ENCODE measurements around the gene C16orf87.
"Not testable (repeated sequence)": the region's sequence is repeated elsewhere in the genome, so short reads cannot be mapped to it uniquely, and the experiment has no call there.

Gene C16orf87

DNA sequence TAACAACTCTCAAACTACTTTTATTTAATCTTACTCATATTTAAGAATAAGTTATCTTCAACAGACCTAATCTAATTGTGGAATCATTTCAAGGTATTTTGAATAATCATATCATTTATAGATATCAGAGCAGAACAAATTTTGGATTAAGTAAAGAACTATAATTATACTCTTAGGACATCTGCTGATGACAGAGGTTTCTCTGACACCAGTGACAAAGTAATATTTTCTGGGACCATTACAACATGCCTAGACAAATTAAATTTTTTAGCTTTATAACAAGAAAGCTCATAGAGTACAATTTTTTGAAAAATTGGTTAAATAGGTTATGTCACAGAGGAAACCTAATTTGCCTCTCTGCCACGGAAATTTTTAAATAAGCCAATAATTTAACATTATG lies 30.5 kb downstream of the C16orf87 start:
- DNase-seq (ENCODE audit: low read depth): no peak

- DNase-seq (ENCODE audit: low read depth): no peak
These were observed 33.5 kb downstream of the C16orf87 start for GRCh38 chr16:46797501-46797900.

DNA sequence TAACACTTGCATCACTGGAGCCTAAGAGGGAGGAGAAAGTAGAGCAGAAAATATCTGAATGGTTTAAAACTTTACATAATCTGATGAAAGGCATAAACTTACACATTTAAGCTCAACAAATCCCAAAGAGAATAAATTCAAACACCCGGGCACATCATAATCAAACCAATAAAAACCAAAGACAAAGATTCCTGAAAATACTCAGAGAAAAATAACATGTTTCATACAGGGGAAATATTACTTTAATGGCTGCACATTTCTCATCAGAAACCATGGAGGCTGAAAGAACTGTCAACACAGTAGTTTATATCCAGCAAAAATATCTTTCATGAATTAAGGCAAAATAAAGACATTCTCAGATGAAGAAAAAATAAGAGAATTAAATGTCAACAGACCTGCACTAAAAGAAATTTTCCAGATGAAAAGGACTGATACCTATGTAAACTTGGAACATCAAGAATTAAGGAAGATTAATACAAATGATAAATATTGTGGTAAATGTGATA lies 34.2 kb downstream of the C16orf87 start:
- no peak for DNase-seq (ENCODE audit: low read depth)

GRCh38 chr16:46793841-46794240 lies 37.1 kb downstream of the C16orf87 start:
- no peak for DNase-seq (ENCODE audit: low read depth)

DNA sequence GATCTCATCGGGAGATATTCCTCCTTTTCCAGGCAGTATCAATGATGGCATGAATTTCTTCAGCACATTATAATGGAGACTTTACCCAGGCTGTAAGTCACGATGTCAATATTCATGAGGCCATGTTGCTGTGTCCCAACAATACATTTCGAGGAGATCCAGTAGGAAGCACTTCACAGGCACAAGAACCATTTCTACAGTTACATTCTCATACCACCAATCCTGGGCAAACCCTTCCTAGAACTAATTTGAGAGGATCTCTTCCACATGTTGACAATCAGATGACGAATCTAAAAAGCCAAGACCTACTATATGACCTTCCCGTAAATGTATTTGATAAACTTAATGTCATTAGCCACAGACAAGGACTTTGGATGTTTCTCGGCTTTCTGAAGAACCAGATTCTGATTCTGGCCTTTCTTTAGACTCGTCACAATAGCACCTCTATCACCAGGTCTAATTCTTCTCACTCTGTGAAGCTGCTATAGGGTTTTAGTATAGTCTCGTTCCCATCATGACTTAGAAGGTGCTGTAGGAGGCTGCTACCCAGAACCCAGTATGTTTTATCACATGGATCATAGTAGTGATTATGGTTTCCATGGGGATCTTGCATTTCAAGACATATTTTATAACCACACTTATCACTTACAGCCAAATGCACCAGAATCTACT lies 40.2 kb downstream of the C16orf87 start:
- no peak for DNase-seq (ENCODE audit: low read depth)

GRCh38 chr16:46789499-46790414 lies 41.2 kb downstream of the C16orf87 start:
- no peak for DNase-seq (ENCODE audit: low read depth)

- DNase-seq (ENCODE audit: low read depth): no peak
These were observed 42.0 kb downstream of the C16orf87 start for GRCh38 chr16:46788891-46789474.

- no peak for DNase-seq (ENCODE audit: low read depth)
These were observed 43.1 kb downstream of the C16orf87 start for GRCh38 chr16:46787909-46788308.

GRCh38 chr16:46785076-46785845 lies 45.7 kb downstream of the C16orf87 start:
- no peak for DNase-seq (ENCODE audit: low read depth)

DNA sequence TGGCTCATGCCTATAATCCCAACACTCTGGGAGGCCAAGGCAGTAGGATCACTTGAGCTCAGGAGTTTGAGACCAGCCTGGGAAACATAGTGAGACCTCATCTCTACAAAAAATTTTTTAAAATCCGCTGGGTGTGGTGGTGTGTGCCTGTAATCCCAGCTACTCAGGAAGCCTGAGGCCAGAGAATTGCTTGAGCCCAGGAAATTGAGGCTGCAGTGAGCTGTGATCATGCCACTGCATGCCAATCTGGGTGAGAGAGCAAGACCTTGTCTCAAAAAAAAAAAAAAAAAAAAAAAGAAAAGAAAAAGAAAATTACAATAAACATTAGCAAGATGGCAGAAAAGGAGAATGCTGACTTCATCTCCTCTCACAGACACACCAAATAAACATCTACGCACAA lies 46.4 kb downstream of the C16orf87 start:
- not testable (repeated sequence) for DNase-seq (ENCODE audit: low read depth)

DNA sequence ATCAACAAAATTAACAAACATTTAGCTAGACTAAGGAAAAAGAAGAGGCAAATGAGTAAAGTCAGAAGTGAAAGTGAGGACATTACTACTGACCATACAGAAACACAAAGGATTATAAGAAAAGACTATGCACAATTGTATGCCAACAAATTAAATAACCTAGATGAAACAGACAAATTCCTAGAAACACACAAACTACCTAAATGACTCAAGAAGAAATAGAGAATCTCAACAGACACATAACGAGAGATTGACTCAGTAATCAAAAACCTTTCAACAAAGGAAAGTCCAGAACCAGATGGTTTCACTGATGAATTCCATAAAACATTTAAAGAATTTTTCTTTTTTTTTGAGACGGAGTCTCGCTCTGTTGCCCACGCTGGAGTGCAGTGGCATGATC lies 47.2 kb downstream of the C16orf87 start:
- DNase-seq (ENCODE audit: low read depth): no peak

- no peak for DNase-seq (ENCODE audit: low read depth)
These were observed 48.7 kb downstream of the C16orf87 start for GRCh38 chr16:46782320-46782719.

GRCh38 chr16:46777804-46778203 lies 53.2 kb downstream of the C16orf87 start:
- no peak for DNase-seq (ENCODE audit: low read depth)

DNA sequence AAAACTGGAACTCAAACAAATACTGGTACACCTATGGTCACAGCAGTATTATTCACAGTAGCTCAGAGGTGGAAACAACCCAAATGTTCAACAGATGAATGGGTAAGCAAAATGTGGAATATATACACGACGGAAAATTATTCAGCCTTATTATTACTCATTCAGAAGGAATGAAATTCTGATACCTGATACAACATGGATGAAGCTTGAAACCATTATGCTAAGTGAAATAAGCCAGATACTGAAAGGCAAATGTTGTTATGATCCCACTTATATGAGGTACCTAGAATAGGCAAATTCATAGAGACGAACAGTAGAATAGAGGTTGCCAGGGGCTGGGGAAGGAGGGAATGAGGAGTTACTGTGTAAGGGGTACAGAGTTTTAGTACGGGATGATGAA lies 55.8 kb downstream of the C16orf87 start:
- no peak for DNase-seq (ENCODE audit: low read depth)

- DNase-seq (ENCODE audit: low read depth): no peak
These were observed 56.2 kb downstream of the C16orf87 start for GRCh38 chr16:46774743-46775177.

DNA sequence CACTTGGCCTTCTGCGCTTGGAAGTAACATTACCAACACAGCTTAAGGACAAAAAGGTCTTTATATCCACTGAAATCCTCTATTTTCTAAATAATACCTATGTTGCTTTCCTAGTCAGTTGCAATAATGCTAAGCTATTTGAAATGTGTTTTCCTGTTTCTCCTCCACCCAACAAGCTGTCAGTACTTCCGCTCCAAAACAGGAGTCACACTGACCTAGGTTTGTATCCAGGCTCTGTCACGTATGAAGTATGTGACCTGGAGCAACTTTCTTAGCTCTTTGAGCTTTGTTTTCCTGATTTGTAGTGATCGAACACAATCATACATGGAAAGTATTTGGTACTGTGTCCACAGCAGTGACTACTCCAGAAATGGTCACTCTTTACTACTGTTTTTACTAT lies 58.5 kb downstream of the C16orf87 start:
- no peak for DNase-seq (ENCODE audit: low read depth)

GRCh38 chr16:46768809-46769208 lies 62.2 kb downstream of the C16orf87 start:
- DNase-seq (ENCODE audit: low read depth): no peak

DNA sequence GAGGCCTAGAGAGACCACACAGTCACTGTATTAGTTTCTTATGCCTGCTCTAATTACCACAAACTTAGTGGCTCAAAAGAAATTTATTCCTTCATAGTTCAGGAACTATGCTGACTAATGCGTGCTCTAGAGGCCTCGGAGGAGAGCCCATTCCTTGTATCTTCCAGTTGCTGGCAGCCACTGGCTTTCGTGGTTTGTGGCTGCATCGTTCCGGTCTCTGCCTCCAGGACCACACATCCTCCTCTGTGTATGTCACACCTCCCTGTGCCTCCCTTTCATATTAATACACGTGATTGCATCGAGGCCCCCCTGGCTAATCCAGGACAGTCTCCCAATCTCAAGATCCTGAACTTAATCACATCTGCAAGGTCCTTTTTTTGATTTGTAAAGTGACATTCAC lies 65.9 kb downstream of the C16orf87 start:
- DNase-seq (ENCODE audit: low read depth): no peak

- no peak for DNase-seq (ENCODE audit: low read depth)
These were observed 67.8 kb downstream of the C16orf87 start for GRCh38 chr16:46763147-46763546.

GRCh38 chr16:46762583-46762982 lies 68.4 kb downstream of the C16orf87 start:
- no peak for DNase-seq (ENCODE audit: low read depth)

DNA sequence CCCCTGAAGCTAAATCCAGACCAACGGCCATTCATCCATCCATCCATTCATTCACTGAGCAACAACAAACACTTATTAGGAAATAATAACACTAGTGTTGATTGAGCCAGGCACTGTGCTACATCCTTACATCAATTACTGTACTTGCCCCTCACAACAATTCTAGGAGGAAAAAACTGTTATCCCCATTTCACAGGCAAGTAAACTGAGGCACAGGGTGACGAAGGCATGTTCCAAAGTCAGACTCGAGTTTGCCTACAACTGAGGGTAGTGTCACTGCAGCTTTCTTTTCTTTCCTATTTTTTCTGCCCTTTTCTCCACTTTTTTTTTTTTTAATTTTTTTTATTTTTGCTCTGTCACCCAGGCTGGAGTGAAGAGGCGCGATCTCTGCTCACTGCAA lies 71.7 kb downstream of the C16orf87 start:
- DNase-seq (ENCODE audit: low read depth): no peak

Data from GM04503 (cell line).